Gastrocnemius medialis (tissue), 4 donors: ENCODE results near the gene POMT2.
"Not testable (repeated sequence)": the region's sequence is repeated elsewhere in the genome, so short reads cannot be mapped to it uniquely, and the experiment has no call there.

ENCODE experiments used
- POLR2A ChIP-seq, 2 donors: fragments of 450-650 bp; IDR thresholded peaks; one replicate each; pipeline ENCODE4 v1.6.1; 2017; ENCODE audit warnings: antibody characterized with exemption in 2 of 2, mild to moderate bottlenecking in 2 of 2, moderate library complexity in 2 of 2
- TF ChIP-seq, protein P1 (sequence below), 5 experiments: fragments of 450-650 bp in 3 of 5; fragments of 200-600 bp in 2 of 5; sonication (generic) in 2 of 5; IDR thresholded peaks in 4 of 5; conservative IDR thresholded peaks in 1 of 5; 1 replicate in 4 of 5; 2 replicates in 1 of 5; pipeline ENCODE4 v1.5.1; 2016 to 2019; ENCODE audit warnings: antibody characterized with exemption in 5 of 5, mild to moderate bottlenecking in 3 of 5, moderate library complexity in 3 of 5

DNA sequence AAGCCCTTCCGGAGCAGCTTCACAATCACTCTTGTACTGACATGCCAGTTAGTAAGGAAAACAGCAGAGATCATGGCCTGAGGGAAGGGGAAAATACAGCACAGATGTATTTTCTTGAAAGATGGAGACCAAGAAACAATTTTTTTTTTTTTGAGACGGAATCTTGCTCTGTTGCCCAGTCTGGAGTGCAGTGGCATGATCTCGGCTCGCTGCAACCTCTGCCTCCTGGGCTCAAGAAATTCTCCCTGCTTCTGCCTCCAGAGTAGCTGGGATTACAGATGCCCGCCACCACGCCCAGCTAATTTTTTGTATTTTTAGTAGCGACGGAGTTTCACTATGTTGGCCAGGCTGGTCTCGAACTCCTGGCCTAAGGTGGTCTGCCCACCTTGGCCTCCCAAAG is 16.6 kb upstream of the POMT2 start:
- TF ChIP-seq, protein P1, sequence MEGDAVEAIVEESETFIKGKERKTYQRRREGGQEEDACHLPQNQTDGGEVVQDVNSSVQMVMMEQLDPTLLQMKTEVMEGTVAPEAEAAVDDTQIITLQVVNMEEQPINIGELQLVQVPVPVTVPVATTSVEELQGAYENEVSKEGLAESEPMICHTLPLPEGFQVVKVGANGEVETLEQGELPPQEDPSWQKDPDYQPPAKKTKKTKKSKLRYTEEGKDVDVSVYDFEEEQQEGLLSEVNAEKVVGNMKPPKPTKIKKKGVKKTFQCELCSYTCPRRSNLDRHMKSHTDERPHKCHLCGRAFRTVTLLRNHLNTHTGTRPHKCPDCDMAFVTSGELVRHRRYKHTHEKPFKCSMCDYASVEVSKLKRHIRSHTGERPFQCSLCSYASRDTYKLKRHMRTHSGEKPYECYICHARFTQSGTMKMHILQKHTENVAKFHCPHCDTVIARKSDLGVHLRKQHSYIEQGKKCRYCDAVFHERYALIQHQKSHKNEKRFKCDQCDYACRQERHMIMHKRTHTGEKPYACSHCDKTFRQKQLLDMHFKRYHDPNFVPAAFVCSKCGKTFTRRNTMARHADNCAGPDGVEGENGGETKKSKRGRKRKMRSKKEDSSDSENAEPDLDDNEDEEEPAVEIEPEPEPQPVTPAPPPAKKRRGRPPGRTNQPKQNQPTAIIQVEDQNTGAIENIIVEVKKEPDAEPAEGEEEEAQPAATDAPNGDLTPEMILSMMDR (IDR thresholded peaks at IDR 0.05 in 4 of 5, conservative IDR thresholded peaks at IDR 0.05 in 1 of 5): not testable (repeated sequence)
- TF ChIP-seq POLR2A (IDR thresholded peaks at IDR 0.05): not testable (repeated sequence)
